HEK293T (cell line): Measurements from ENCODE around the gene FSIP1.

Experiments
- HDGF ChIP-seq: fragments of 450-650 bp; IDR thresholded peaks from 2 replicates; pipeline ENCODE4 v1.6.1; 2017; ENCODE audit warnings: antibody characterized with exemption, borderline replicate concordance
- TARDBP ChIP-seq: fragments of 450-650 bp; IDR thresholded peaks from 2 replicates; pipeline ENCODE4 v1.6.1; 2016

DNA sequence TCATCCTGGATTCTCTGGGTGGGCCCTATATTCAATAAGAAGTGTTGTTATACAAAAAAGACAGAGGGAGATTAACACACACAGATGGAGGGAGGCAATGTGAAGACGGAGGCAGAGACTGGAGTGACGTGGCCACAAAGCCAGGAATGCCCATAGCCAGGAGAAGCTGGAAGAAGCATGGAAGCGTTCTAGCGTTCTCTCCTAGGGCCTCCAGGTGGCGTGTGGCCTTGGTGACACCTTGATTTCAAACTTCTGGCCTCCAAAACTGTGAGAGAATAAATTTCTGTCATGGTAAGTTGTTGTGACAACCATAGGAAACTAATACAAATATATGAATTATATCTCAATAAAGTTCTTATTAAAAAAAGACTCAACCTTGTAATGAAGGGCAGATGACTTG, 180.5 kb downstream of the FSIP1 start:
- TF ChIP-seq TARDBP, result no peak
- TF ChIP-seq HDGF, result no peak
